Measurements from ENCODE around the gene PTPRE. TPM values are rescaled to one million over a fixed set of nuclear protein-coding genes. Genes with fewer than 3 reads are reported as not detected.

Gene PTPRE
- polyA plus RNA-seq, 1 of the 3 experiments (the other 2 are of a cell fraction), result 11.8 TPM

DNA sequence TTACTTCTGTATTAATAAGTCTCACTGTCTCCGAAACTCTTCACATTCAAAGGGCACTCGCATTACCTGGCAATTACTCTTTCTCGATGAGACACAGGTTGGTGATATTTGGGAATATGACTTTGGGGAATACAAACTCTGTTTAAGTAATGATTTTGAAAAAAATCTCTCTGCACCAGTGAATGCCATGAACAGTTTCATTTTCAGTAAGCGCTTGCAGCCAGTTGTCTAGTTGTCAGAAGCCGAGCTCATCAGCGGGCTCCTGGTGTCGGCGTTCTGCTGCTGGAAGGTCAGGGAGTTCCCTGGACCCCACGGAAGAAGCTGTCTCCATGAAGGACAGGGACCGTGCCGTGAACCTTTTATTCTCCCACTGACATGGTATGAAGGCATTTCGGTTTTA is 57.7 kb downstream of the PTPRE start:
- H3K4me1 ChIP-seq (ENCODE audit: control insufficient read depth in 1 of 2, insufficient read depth in 2 of 2, low read depth in 1 of 2, low read length in 1 of 2), result peaks cover 0 to 7% of the 10 kb centered on the region in 2 experiments; a peak in 2 of 4 replicates
- H3K9me3 ChIP-seq, result no peaks in the 10 kb centered on the region
- no peaks in the 10 kb centered on the region for H3K9me2 ChIP-seq
- 83% methylated on average over 12 of the region's 12 CpGs for WGBS (ENCODE audit: low lambda C conversion rate)
- H2AFZ ChIP-seq (ENCODE audit: low read depth), result no peak overlapping the region
- H3K79me2 ChIP-seq (ENCODE audit: insufficient read depth), result no peaks in the 10 kb centered on the region
- CTCF ChIA-PET, result interaction anchor here (0.7 to 0.9 kb wide), 2 partner anchors 33 to 58 kb away, joined by 4 to 6 read pairs; partner anchors contain the start of gene PTPRE
- no peak for DNase-seq
- no peak overlapping the region for H3K4me3 ChIP-seq (ENCODE audit: low read depth in 2 of 2, low read length in 1 of 2)
- H3K4me2 ChIP-seq, result no peak overlapping the region
- H3K27me3 ChIP-seq (ENCODE audit: insufficient read depth), result no peaks in the 10 kb centered on the region
- no peak overlapping the region for H3K27ac ChIP-seq (ENCODE audit: low read depth in 2 of 2, low read length in 1 of 2)
- no peaks in the 10 kb centered on the region for H3F3A ChIP-seq (replicated peaks; ENCODE audit: insufficient read depth)
- H3K9ac ChIP-seq, result no peak overlapping the region
- no peaks in the 10 kb centered on the region for H3K36me3 ChIP-seq (replicated peaks in 1 of 2; ENCODE audit: control insufficient read depth in 1 of 2, insufficient read depth in 2 of 2, low read length in 1 of 2)
- POLR2A ChIA-PET, result no interaction called here
- no peaks in the 10 kb centered on the region for H4K20me1 ChIP-seq (ENCODE audit: insufficient read depth)
- TF ChIP-seq, protein P1, sequence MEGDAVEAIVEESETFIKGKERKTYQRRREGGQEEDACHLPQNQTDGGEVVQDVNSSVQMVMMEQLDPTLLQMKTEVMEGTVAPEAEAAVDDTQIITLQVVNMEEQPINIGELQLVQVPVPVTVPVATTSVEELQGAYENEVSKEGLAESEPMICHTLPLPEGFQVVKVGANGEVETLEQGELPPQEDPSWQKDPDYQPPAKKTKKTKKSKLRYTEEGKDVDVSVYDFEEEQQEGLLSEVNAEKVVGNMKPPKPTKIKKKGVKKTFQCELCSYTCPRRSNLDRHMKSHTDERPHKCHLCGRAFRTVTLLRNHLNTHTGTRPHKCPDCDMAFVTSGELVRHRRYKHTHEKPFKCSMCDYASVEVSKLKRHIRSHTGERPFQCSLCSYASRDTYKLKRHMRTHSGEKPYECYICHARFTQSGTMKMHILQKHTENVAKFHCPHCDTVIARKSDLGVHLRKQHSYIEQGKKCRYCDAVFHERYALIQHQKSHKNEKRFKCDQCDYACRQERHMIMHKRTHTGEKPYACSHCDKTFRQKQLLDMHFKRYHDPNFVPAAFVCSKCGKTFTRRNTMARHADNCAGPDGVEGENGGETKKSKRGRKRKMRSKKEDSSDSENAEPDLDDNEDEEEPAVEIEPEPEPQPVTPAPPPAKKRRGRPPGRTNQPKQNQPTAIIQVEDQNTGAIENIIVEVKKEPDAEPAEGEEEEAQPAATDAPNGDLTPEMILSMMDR (IDR thresholded peaks at IDR 0.05), result no peak
- TF ChIP-seq TAF1 (IDR thresholded peaks at IDR 0.05; ENCODE audit: borderline replicate concordance, low read depth, low read length) (no peak), SIN3A (IDR thresholded peaks at IDR 0.05; ENCODE audit: borderline replicate concordance, low read depth, low read length) (no peak), RCOR1 (IDR thresholded peaks at IDR 0.05; ENCODE audit: low read length) (no peak), MEF2A (IDR thresholded peaks at IDR 0.05; ENCODE audit: borderline replicate concordance, low read depth) (no peak), USF2 (IDR thresholded peaks at IDR 0.05; ENCODE audit: borderline replicate concordance, low read depth, low read length) (no peak), MXI1 (IDR thresholded peaks at IDR 0.05; ENCODE audit: low read depth, low read length) (no peak), USF1 (IDR thresholded peaks at IDR 0.05; ENCODE audit: borderline replicate concordance, low read depth) (no peak), YY1 (IDR thresholded peaks at IDR 0.05; ENCODE audit: low read depth) (no peak), FOXM1 (IDR thresholded peaks at IDR 0.05; ENCODE audit: low read depth) (no peak)

- peaks cover 0 to 7% of the 10 kb centered on the region in 2 experiments; a peak in 2 of 4 replicates for H3K4me1 ChIP-seq (ENCODE audit: control insufficient read depth in 1 of 2, insufficient read depth in 2 of 2, low read depth in 1 of 2, low read length in 1 of 2)
- no peak overlapping the region for H3K4me3 ChIP-seq (ENCODE audit: low read depth in 2 of 2, low read length in 1 of 2)
- no peak for DNase-seq
- TF ChIP-seq RFX5 (IDR thresholded peaks at IDR 0.05; ENCODE audit: low read length) (no peak), RXRA (IDR thresholded peaks at IDR 0.05; ENCODE audit: borderline replicate concordance, low read depth) (no peak), EP300 (IDR thresholded peaks at IDR 0.05; ENCODE audit: borderline replicate concordance in 1 of 2, low read depth in 1 of 2, low read length in 1 of 2) (no peak), PBX3 (IDR thresholded peaks at IDR 0.05) (no peak), YY1 (IDR thresholded peaks at IDR 0.05; ENCODE audit: low read depth) (no peak), NRF1 (IDR thresholded peaks at IDR 0.05; ENCODE audit: low read depth, low read length) (no peak), POLR2AphosphoS5 (IDR thresholded peaks at IDR 0.05; ENCODE audit: low read depth, low read length) (no peak)
- no peak overlapping the region for H2AFZ ChIP-seq (ENCODE audit: low read depth)
- H3K9ac ChIP-seq, result no peak overlapping the region
- H3F3A ChIP-seq (replicated peaks; ENCODE audit: insufficient read depth), result no peaks in the 10 kb centered on the region
- WGBS (ENCODE audit: low lambda C conversion rate), result 92% methylated on average over 5 of the region's 5 CpGs
- ChIA-PET CTCF (interaction anchor here (1.0 to 12.4 kb wide), 3 partner anchors 7 to 60 kb away, joined by 3 to 124 read pairs (median 4); partner anchors contain the start of gene PTPRE), POLR2A (no interaction called here)
- no peaks in the 10 kb centered on the region for H3K9me2 ChIP-seq
- H3K4me2 ChIP-seq, result no peak overlapping the region
- no peaks in the 10 kb centered on the region for H3K36me3 ChIP-seq (replicated peaks in 1 of 2; ENCODE audit: control insufficient read depth in 1 of 2, insufficient read depth in 2 of 2, low read length in 1 of 2)
- no peak overlapping the region for H3K27ac ChIP-seq (ENCODE audit: low read depth in 2 of 2, low read length in 1 of 2)
- H4K20me1 ChIP-seq (ENCODE audit: insufficient read depth), result no peaks in the 10 kb centered on the region
- H3K79me2 ChIP-seq (ENCODE audit: insufficient read depth), result no peaks in the 10 kb centered on the region
- H3K9me3 ChIP-seq, result no peaks in the 10 kb centered on the region
- no peaks in the 10 kb centered on the region for H3K27me3 ChIP-seq (ENCODE audit: insufficient read depth)
Observed at GRCh38 chr10:127966875-127967274, 60.0 kb downstream of the PTPRE start.
